Amygdala (tissue), 56 donors: ENCODE data around the gene CLMN.
A peak's percentile ranks its signal among the peaks of the same experiment; 100 is the strongest.
"Not testable (repeated sequence)": the region's sequence is repeated elsewhere in the genome, so short reads cannot be mapped to it uniquely, and the experiment has no call there.

Experiments used
- DNase-seq, 56 donors: peaks; one replicate each; lab custom pipeline; 2025; lab: John Stamatoyannopoulos, UW

Gene CLMN

GRCh38 chr14:95201745-95202144, 118.0 kb downstream of the CLMN start:
- not testable (repeated sequence) for DNase-seq

DNA sequence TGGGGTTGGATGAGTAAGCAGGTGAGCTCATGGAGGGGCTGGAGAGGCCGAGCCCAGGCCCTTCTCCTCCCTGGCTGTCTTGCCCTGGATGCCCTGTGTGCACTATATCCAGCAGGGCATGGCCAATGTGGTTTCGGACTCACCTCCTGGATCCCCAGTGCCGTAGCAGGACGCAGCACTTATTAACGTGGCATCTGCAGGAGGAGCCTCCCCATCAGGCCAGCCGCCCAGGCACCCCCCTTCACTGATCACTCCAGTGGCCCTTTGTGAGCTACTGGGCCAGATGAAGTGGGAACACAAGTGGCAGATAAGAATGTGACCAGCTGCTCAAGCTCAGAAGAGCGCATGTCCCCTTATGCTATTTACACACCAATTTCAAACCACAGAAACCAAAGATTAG, 119.3 kb downstream of the CLMN start:
- no peak for DNase-seq

- no peak for DNase-seq
Observed at GRCh38 chr14:95199298-95199983, 120.3 kb downstream of the CLMN start.

GRCh38 chr14:95198320-95198719, 121.4 kb downstream of the CLMN start:
- no peak for DNase-seq

DNA sequence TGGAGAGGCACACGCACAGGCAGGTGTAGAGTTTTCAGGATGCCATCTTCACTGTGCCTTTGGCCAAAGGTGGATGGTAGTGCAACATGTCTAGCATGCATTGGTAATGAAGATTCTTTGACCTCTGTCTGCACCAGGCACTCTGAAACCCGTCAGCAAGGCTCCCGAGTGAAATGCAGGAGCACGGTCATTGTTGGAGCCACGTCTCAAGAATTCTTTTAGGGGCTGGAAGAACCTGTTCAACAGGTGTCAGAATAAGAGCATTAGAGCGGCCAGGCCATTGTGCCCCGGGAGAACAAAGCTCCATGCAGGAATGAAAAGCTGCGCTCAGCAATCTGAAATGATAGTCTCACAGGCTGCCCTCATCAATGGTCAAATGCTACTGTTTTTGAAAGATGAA, 122.2 kb downstream of the CLMN start:
- DNase-seq = no peak

DNA sequence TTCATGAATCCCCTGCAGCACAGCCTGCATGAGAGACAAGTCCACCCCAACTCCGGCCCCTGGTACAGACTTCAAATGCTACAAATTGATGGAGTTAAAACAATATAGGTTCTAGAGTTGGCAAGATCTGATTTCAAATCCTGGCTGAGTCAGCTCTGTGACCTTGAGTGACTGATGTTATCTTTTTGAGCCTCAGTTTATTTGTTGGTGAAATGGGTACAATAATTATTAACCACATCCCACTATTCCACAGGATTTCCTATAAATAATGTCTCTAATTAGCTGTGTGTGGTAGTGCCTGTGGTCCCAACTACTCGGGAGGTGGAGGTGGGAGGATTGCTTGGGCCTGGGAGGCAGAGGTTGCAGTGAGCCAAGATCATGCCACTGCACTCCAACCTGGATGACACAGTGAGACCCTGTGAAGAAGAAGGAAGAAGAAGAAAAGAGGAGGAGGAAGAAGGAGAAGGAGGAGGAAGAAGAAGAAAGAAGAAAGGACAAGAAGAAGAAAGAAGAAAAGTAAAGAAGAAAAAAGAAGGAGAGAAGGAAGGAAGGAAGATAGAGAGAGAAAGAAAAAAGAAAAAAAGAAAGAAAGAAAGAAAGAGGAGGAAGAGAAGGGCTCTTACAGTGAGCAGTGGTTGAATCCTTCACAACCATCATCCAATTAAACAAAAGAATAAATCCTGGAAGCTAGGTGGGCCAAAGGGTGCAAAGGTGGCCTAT, 122.7 kb downstream of the CLMN start:
- no peak for DNase-seq

GRCh38 chr14:95196268-95196667, 123.4 kb downstream of the CLMN start:
- DNase-seq = no peak

GRCh38 chr14:95195031-95195430, 124.7 kb downstream of the CLMN start:
- DNase-seq = no peak

DNA sequence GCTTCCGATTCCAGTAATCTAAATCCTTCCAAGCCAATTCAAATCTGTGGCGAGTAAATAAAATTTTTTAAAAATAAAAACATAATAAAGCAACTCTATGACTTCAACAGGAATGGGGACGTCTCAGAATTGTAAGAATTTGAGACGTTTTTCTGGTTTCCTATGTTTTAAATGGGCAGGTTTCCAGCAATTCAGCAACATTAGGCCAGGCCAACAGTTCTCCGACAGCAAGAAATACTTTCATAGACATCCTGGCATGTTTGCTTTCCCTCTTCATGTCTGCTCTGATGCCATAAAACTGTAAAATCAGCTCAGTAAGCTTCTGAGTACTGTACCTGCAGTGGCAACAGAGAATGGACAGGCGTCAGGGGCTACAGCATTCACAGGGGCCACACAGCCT, 126.6 kb downstream of the CLMN start:
- no peak for DNase-seq

DNA sequence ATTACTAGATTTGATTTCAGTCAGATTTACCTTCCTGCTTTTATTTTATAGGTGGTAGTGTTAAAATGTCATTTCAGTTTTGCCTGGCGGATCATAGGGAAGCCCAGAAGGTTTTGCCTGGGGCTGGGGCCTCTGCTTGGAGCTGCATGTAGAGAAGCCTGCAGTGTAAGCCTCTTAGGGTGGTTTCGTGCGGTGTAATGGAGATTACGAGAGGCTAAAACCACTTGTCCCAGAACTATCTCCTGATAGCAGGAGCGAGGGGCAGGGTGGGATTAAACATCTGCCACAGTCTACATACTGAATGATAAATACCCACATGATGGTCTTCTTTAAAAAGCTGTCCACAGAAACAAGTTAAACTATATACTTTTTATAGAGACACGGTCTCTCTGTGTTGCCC, 127.4 kb downstream of the CLMN start:
- DNase-seq = no peak

- DNase-seq = no peak
Observed at GRCh38 chr14:95191445-95192199, 128.1 kb downstream of the CLMN start.

GRCh38 chr14:95190857-95191256, 128.9 kb downstream of the CLMN start:
- no peak for DNase-seq

GRCh38 chr14:95190346-95190840, 129.3 kb downstream of the CLMN start:
- DNase-seq = no peak

GRCh38 chr14:95189367-95190132, 130.2 kb downstream of the CLMN start:
- peak in 1 of 56 donors; percentile 8 for DNase-seq

DNA sequence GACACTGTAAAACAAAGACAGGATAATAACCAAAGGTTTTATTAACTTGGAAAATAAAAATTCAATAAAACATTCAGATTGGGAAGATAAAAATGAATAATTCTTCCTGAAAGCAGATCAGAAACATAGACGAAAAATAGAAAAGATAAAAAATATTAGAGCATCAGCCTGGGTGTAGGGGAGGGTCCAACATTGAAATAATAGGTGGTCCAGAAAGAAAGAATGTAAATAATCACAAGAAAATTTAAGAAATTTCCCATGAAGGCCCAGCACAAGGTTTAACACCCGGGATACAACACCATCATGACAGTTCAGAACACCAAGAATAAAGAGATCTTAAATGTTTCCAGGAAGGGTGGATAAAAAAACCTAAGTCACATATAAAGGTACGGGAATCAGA, 131.3 kb downstream of the CLMN start:
- no peak for DNase-seq

DNA sequence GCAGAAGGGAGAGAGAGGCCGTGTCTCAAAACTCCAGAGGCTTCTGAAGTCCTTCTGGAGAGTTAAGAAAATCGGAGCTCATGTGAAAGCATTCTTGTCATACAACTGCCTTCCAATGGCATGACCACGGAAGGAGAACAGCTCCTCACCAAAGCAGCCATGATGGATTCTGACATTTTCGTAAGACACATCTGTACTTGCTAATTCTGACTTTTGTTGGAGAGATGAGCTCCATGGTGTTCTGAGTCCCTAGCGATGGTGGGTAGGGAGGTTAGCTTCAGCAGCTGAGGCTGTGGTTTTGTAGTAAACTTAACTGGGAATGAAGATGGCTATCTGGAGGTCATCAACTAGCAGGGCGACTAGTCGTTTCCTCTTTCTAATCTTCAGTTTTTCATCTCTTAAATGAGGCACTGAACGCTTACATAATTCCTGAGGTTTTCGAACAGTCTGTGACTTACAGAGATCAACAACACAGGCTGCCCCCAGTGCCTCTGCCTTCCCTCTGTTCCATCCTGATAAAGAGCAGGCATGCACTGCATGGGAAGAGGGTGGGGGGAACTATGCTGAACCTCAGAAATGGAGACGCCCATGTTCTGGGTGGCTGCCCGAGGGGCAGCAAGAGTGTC, 133.8 kb downstream of the CLMN start:
- no peak for DNase-seq

GRCh38 chr14:95185033-95185766, 134.5 kb downstream of the CLMN start:
- no peak for DNase-seq

- DNase-seq = peak in 1 of 56 donors; percentile 24
Observed at GRCh38 chr14:95184413-95184790, 135.3 kb downstream of the CLMN start.
